K562 (cell line): ENCODE measurements around the gene ZNF18. TPM values are rescaled to one million over a fixed set of nuclear protein-coding genes. Genes with fewer than 3 reads are reported as not detected.

Source experiments
- ATAC-seq: fragments of 200-7000 bp; cut with Tn5 transposase; 3 replicates; pipeline ENCODE4 v1.9.1; 2020; ENCODE audit warnings: moderate library complexity
- BruUV-seq: library from RNA; stranded (reverse); fragments of 400-500 nt; replicated peaks from 2 replicates; lab custom pipeline; 2021; lab: Mats Ljungman, UMichigan
- CTCF ChIA-PET: fragments of 300-600 bp; formaldehyde crosslinking; extraction: SDS; loops from one replicate; lab custom pipeline; 2021; ENCODE audit warnings: low intra/inter-chr PET ratio; lab: Yijun Ruan, JAX
- POLR2A ChIA-PET: fragments of 300-600, 350-650 bp; sonication (Branson Sonifier 250); formaldehyde crosslinking; extraction: SDS; loops from one replicate; lab custom pipeline; 2021; ENCODE audit warnings: antibody characterized with exemption, inconsistent platforms; lab: Yijun Ruan, JAX
- DNase-seq, 4 experiments: peaks; one replicate each; pipeline versions ENCODE4 v3.0.0 to v3.0.0-alpha.2; 2011 to 2018; ENCODE audit warnings: low spot score in 3 of 4, mixed read lengths in 3 of 4; ENCODE audit errors: extremely low read depth in 1 of 4
- FAIRE-seq: peaks from 2 replicates; lab custom pipeline; 2011; peaks lifted over from hg19 to GRCh38; lab: Jason Lieb, UNC
- H2AFZ ChIP-seq: 2 replicates; pipeline ENCODE4 v1.6.0; 2011; ENCODE audit warnings: low read depth, low read length, control low read depth, inconsistent platforms
- H3K27ac ChIP-seq: fragments of 200-600 bp; 3 replicates; pipeline ENCODE4 v1.8.0; 2011; ENCODE audit warnings: low read depth, mild to moderate bottlenecking, control low read depth, inconsistent platforms, low read length, moderate library complexity, mixed read lengths; ENCODE audit errors: extremely low read depth
- H3K27me3 ChIP-seq, 2 experiments: fragments of 300-600 bp in 1 of 2; 2 replicates in 1 of 2; 3 replicates in 1 of 2; pipeline versions ENCODE4 v1.6.0 to v1.8.0; 2011; ENCODE audit warnings: inconsistent platforms in 2 of 2, low read length in 2 of 2, mild to moderate bottlenecking in 1 of 2, mixed read lengths in 1 of 2, moderate library complexity in 1 of 2; ENCODE audit not compliant: control insufficient read depth in 2 of 2, insufficient read depth in 2 of 2
- H3K36me3 ChIP-seq: fragments of 300-600 bp; 3 replicates; pipeline ENCODE4 v1.8.0; 2011; ENCODE audit warnings: mild to moderate bottlenecking, low read length, inconsistent platforms; ENCODE audit not compliant: control insufficient read depth, insufficient read depth
- H3K4me1 ChIP-seq, 2 experiments: fragments of 200-600 bp in 1 of 2; replicated peaks in 1 of 2; 2 replicates in 1 of 2; 3 replicates in 1 of 2; pipeline versions ENCODE4 v1.5.1 to v1.8.0; 2011; ENCODE audit warnings: inconsistent platforms in 2 of 2, low read length in 2 of 2, mild to moderate bottlenecking in 1 of 2, mixed read lengths in 1 of 2, moderate library complexity in 1 of 2; ENCODE audit not compliant: control insufficient read depth in 2 of 2, insufficient read depth in 2 of 2
- H3K4me2 ChIP-seq: 2 replicates; pipeline ENCODE4 v1.6.1; 2011; ENCODE audit warnings: low read length, control low read depth, inconsistent platforms, mixed read lengths; ENCODE audit not compliant: insufficient read depth
- H3K4me3 ChIP-seq: fragments of 200-600 bp; sonication (generic), shearing (Covaris generic); 2 replicates; pipeline ENCODE4 v1.5.1; 2016; ENCODE audit warnings: control low read depth, inconsistent platforms
- H3K79me2 ChIP-seq: fragments of 200-600 bp; 3 replicates; pipeline ENCODE4 v1.8.0; 2011; ENCODE audit warnings: low read length, inconsistent platforms; ENCODE audit not compliant: control insufficient read depth, insufficient read depth
- H3K9ac ChIP-seq, 2 experiments: 2 replicates each; pipeline versions ENCODE4 v1.6.0 to v1.6.1; 2011; ENCODE audit warnings: low read depth in 2 of 2, low read length in 2 of 2, control low read depth in 1 of 2, inconsistent platforms in 1 of 2, mild to moderate bottlenecking in 1 of 2, mixed read lengths in 1 of 2; ENCODE audit not compliant: insufficient read depth in 1 of 2
- H3K9me1 ChIP-seq: one replicate; pipeline ENCODE4 v1.6.0; 2011; ENCODE audit warnings: inconsistent platforms, mild to moderate bottlenecking, low read length, moderate library complexity; ENCODE audit not compliant: control insufficient read depth, insufficient read depth
- H3K9me3 ChIP-seq: replicated peaks from 2 replicates; pipeline ENCODE4 v1.5.1; 2011; ENCODE audit warnings: low read depth, low read length, inconsistent platforms; ENCODE audit not compliant: control insufficient read depth, insufficient read depth
- H4K20me1 ChIP-seq: replicated peaks from 2 replicates; pipeline ENCODE4 v1.6.1; 2011; ENCODE audit warnings: low read length, inconsistent platforms, mixed read lengths; ENCODE audit not compliant: control insufficient read depth, insufficient read depth
- CBX3 ChIP-seq, 2 experiments: IDR thresholded peaks; 1 replicate in 1 of 2; 2 replicates in 1 of 2; pipeline ENCODE4 v1.6.1; 2012; ENCODE audit warnings: inconsistent platforms in 2 of 2, low read length in 2 of 2, borderline replicate concordance in 1 of 2, control low read depth in 1 of 2
- IRF1 ChIP-seq: sonication (generic); formaldehyde crosslinking; IDR thresholded peaks from 2 replicates; pipeline ENCODE4 v1.8.0; 2022; ENCODE audit warnings: missing genetic modification reagents, mild to moderate bottlenecking, borderline replicate concordance
- IRF9 ChIP-seq: fragments of 450-650 bp; IDR thresholded peaks from 2 replicates; pipeline ENCODE4 v1.6.1; 2016; ENCODE audit warnings: missing biosample characterization, missing genetic modification characterization
- MED1 ChIP-seq: sonication (generic); formaldehyde crosslinking; IDR thresholded peaks from 2 replicates; pipeline ENCODE4 v1.8.1; 2023; ENCODE audit warnings: missing genetic modification reagents, borderline replicate concordance
- ZC3H11A ChIP-seq: IDR thresholded peaks from 2 replicates; pipeline ENCODE4 v1.6.1; 2012; ENCODE audit warnings: low read depth, low read length, improper control_type of control experiment
- ZFP1 ChIP-seq: fragments of 450-650 bp; formaldehyde crosslinking; IDR thresholded peaks from 2 replicates; pipeline ENCODE4 v1.4.0; 2020; ENCODE audit warnings: mild to moderate bottlenecking, mixed read lengths
- WGBS: fragments of 100-300 bp; shearing (Covaris generic); methylation state at CpG from one replicate; pipeline ENCODE4 v1.1.6; 2016; ENCODE audit warnings: low coverage, mixed read lengths; ENCODE audit not compliant: insufficient coverage; ENCODE audit errors: missing lambda C conversion rate; 5-methylcytosine and 5-hydroxymethylcytosine counted together
- in situ Hi-C: fragments of 300-500 bp; cut with MboI; formaldehyde crosslinking; loops from 4 replicates; pipeline ENCODE4 v1.15.0; 2018; ENCODE audit warnings: inconsistent platforms, mixed read lengths
- intact Hi-C: fragments of 100-400 bp; cut with micrococcal nuclease; formaldehyde crosslinking; loops from 2 replicates; pipeline ENCODE4 v1.14.2; 2022
- polyA plus RNA-seq, 8 experiments: library from polyadenylated mRNA; depleted of rRNA in 4 of 8; stranded (reverse) in 5 of 8; unstranded in 3 of 8; fragments of >200 nt; fragmentation: Nextera tagmentation in 2 of 8; fragmentation: Illumina TruSeq in 1 of 8; extraction: Ambion mirVana in 2 of 8; extraction: Trizol in 1 of 8; gene quantifications; 2 replicates each; pipeline versions ENCODE4 v1.2.1 to v1.2.3, GENCODE V29; 2011 to 2014; ENCODE audit warnings: inconsistent platforms in 1 of 8, missing spikeins in 1 of 8
- total RNA-seq, 7 experiments: library from RNA; depleted of rRNA in 6 of 7; stranded (reverse); fragments of >200 nt in 6 of 7; fragmentation: Illumina TruSeq in 2 of 7; extraction: Trizol in 2 of 7; gene quantifications; 2 replicates each; pipeline versions ENCODE4 v1.2.1 to v1.2.3, GENCODE V29; 2011 to 2021; ENCODE audit warnings: low replicate concordance in 1 of 7

The ZNF18 gene
- total and polyA plus RNA-seq, 9 of the 15 experiments (the other 6 are each of a cell fraction or from before 2014, with no cell fraction given): 1.1 to 5.0 (median 3.4) TPM

GRCh38 chr17:12040478-12040877, 43.2 kb upstream of the ZNF18 start:
- Histone ChIP-seq H4K20me1 (no peaks in the 10 kb centered on the region; the same call in 1 of the 2 replicates), H3K27me3 (no peaks in the 10 kb centered on the region), H3K4me3 (no peak overlapping the region), H3K9me3 (no peaks in the 10 kb centered on the region), H3K9ac (no peak overlapping the region), H3K9me1 (no peaks in the 10 kb centered on the region), H3K79me2 (peaks cover 28% of the 10 kb centered on the region), H2AFZ (no peak overlapping the region), H3K36me3 (no peaks in the 10 kb centered on the region), H3K27ac (no peak overlapping the region), H3K4me1 (peaks cover 0 to 4% of the 10 kb centered on the region in 2 experiments; a peak in 1 of 5 replicates), H3K4me2 (no peak overlapping the region)
- ATAC-seq (no peak), FAIRE-seq (no peak), DNase-seq (no peak)
- 54% methylated on average over 3 of the region's 3 CpGs for WGBS
- ChIA-PET CTCF (no interaction called here), POLR2A (interaction anchor here (1.0 kb wide), 1 partner anchor 19 kb away, joined by 3 read pairs; no protein-coding TSS in a partner anchor)
- in situ Hi-C loops: no loop called here
- no TSS peak for BruUV-seq
- intact Hi-C loops: no loop called here
- TF ChIP-seq MED1 (CRISPR knock-in tag): no peak
- no peak for TF ChIP-seq CBX3 (IDR thresholded peaks at IDR 0.05; ENCODE audit: borderline replicate concordance in 1 of 2, low read length in 2 of 2)

- H3K4me1 ChIP-seq: peaks cover 0 to 4% of the 10 kb centered on the region in 2 experiments; a peak in 1 of 5 replicates
- H3K27ac ChIP-seq: no peak overlapping the region
- H3K79me2 ChIP-seq: peaks cover 12% of the 10 kb centered on the region
- no TSS peak for BruUV-seq
- H3K27me3 ChIP-seq: no peaks in the 10 kb centered on the region
- H3K36me3 ChIP-seq: no peaks in the 10 kb centered on the region
- no peak overlapping the region for H3K4me3 ChIP-seq
- no peaks in the 10 kb centered on the region for H3K9me1 ChIP-seq
- no peak overlapping the region for H2AFZ ChIP-seq
- ChIA-PET POLR2A (interaction anchor here (1.1 kb wide), 1 partner anchor 13 kb away, joined by 4 read pairs; no protein-coding TSS in a partner anchor), CTCF (no interaction called here)
- H3K9ac ChIP-seq: no peak overlapping the region
- no peak for TF ChIP-seq ZC3H11A
- TF ChIP-seq ZFP1 (CRISPR knock-in tag): no peak
- no peak for TF ChIP-seq IRF1 (CRISPR knock-in tag)
- TF ChIP-seq IRF9 (tag): no peak
- H3K9me3 ChIP-seq: no peaks in the 10 kb centered on the region
- WGBS: 42% methylated on average over 2 of the region's 2 CpGs
- no peak for DNase-seq
- ATAC-seq: no peak
- no peaks in the 10 kb centered on the region; the same call in 1 of the 2 replicates for H4K20me1 ChIP-seq
- intact Hi-C loops: no loop called here
- no peak overlapping the region for H3K4me2 ChIP-seq
- in situ Hi-C loops: no loop called here
- FAIRE-seq: no peak
Measured at GRCh38 chr17:12037970-12038369, 40.7 kb upstream of the ZNF18 start.
